Measurements from ENCODE around the gene PIM2.
A peak's percentile ranks its signal among the peaks of the same experiment; 100 is the strongest.

The PIM2 gene

DNA sequence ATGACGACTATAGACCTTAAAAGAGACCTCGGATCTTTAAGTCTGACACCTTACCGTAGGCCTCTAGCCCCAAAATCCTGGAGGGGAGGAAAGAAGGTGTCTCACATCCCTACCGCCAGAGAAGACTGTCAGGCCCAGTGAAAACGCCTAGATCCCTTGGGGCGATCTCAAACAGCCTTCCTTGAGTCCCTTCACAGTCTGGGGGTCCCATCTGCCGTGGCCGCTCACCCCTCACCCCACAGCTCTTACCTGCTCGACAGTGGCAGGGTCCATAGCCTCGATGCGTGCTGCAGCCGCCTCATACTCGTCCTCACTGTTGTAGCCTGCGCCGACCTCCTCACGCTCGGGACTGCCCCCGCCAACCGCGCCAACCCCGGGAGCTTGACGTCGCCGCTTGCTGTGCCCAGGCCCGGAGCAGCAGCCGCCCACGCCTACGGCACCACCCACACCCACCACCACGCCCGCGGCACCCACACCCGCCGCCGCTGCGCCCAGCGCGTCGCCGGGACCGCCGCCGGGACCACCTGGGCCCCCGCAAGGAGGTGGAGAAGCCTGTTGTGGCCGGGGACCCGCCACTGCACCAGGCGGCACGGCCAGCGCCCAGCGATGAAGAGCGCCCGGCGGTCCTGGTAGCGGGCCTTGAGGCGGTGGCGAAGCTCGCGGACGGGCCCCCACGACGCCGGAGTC is 38.0 kb upstream of the PIM2 start:
- Histone ChIP-seq H3K4me1 (ENCODE audit: control insufficient read depth, insufficient read depth, low read length) (peaks cover 9% of the 10 kb centered on the region; the same call in 1 of the 2 replicates), H3K27ac (ENCODE audit: low read depth, low read length) (peak overlapping the region; percentile 80; the same call in 1 of the 2 replicates)

GRCh38 chrX:48948589-48948988 is 29.8 kb upstream of the PIM2 start:
- H3K27me3 ChIP-seq (ENCODE audit: control insufficient read depth, insufficient read depth, low read length), result no peaks in the 10 kb centered on the region
- H3K4me1 ChIP-seq (ENCODE audit: control insufficient read depth, insufficient read depth, low read length), result no peaks in the 10 kb centered on the region
- H3K4me3 ChIP-seq (ENCODE audit: low read depth, low read length), result no peak overlapping the region
- no peak overlapping the region for H3K9ac ChIP-seq (ENCODE audit: low read length)
- no peak overlapping the region for H3K27ac ChIP-seq (ENCODE audit: low read depth, low read length)
- peaks cover 10% of the 10 kb centered on the region; the same call in 1 of the 2 replicates for H3K9me3 ChIP-seq (ENCODE audit: control insufficient read depth, insufficient read depth, low read depth, low read length)
- peaks cover 24% of the 10 kb centered on the region for H3K36me3 ChIP-seq (ENCODE audit: control insufficient read depth, insufficient read depth, low read length)

More for the DNA sequence above, 38.0 kb upstream of the PIM2 start:
- peak overlapping the region; percentile 84 for H3K4me3 ChIP-seq (ENCODE audit: low read depth, low read length)
- H3K9ac ChIP-seq (ENCODE audit: low read length), result peak overlapping the region; percentile 96
- no peaks in the 10 kb centered on the region for H3K27me3 ChIP-seq (ENCODE audit: control insufficient read depth, insufficient read depth, low read length)
- peaks cover 18% of the 10 kb centered on the region; the same call in 1 of the 2 replicates for H3K9me3 ChIP-seq (ENCODE audit: control insufficient read depth, insufficient read depth, low read depth, low read length)
- peaks cover 34% of the 10 kb centered on the region for H3K36me3 ChIP-seq (ENCODE audit: control insufficient read depth, insufficient read depth, low read length)

DNA sequence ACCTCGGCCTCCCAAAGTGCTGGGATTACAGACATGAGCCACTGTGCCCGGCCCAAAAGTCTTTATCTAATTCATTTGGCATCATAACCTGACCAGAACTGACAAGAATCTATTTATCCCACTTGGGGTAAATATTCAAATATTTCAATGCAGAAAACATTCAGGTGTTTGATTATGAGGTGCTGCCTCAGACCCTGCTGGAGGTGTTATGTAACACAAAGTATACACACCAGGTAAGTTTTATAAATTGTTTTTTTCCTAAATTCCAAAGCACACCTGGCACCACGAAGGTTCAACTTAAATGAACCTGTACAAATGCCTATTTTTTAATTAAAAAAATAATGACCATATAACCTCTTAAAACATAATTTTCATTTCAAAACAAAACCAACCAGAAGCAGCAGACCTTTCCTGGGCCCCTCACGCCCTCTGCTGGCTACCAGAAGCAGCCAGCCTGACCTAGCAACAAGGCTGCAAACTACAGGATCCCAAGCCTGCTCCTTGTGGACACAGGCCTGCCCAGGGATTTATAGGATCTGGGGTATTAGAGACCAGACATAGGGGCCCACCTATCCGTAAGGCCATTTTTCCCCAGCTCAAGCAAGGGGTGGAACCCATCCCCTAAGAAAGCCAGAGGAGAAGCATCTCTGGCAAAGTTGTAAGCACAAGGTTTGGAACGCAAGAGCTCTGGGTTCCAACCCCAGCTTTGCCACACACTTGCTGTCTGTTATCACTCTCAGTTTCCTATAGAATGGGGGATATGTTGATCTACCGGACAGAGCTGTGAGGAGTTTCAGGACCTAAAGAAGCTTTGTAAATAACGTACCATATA is 26.9 kb upstream of the PIM2 start:
- H3K36me3 ChIP-seq (ENCODE audit: control insufficient read depth, insufficient read depth, low read length), result peaks cover 27% of the 10 kb centered on the region
- no peak overlapping the region for H3K4me3 ChIP-seq (ENCODE audit: low read depth, low read length)
- H3K27ac ChIP-seq (ENCODE audit: low read depth, low read length), result no peak overlapping the region
- H3K9ac ChIP-seq (ENCODE audit: low read length), result no peak overlapping the region
- no peaks in the 10 kb centered on the region for H3K27me3 ChIP-seq (ENCODE audit: control insufficient read depth, insufficient read depth, low read length)
- H3K9me3 ChIP-seq (ENCODE audit: control insufficient read depth, insufficient read depth, low read depth, low read length), result peaks cover 10% of the 10 kb centered on the region; the same call in 1 of the 2 replicates
- H3K4me1 ChIP-seq (ENCODE audit: control insufficient read depth, insufficient read depth, low read length), result peaks cover 9% of the 10 kb centered on the region; the same call in 1 of the 2 replicates

DNA sequence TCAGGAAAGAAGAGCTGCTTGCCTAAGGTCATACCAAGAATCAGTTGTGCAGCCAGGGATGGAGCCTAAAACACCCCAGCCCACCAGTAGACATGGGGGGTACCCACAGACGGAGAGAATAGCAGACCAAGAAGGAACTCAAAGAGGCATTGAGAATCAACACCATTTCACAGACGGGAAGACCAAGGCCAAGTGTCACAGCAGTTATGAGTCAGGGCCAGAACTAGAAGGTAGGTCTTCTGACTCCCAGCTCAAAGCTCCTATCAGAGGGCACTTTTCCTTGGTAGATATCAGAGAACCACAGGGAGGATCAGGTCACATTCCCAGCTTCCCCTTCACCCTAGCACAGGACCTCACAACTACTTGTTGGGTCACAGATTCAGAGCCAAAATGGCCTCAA is 24.1 kb upstream of the PIM2 start:
- peaks cover 5% of the 10 kb centered on the region; the same call in 1 of the 2 replicates for H3K9me3 ChIP-seq (ENCODE audit: control insufficient read depth, insufficient read depth, low read depth, low read length)
- no peak overlapping the region for H3K4me3 ChIP-seq (ENCODE audit: low read depth, low read length)
- H3K4me1 ChIP-seq (ENCODE audit: control insufficient read depth, insufficient read depth, low read length), result peaks cover 13% of the 10 kb centered on the region; the same call in 1 of the 2 replicates
- no peak overlapping the region for H3K9ac ChIP-seq (ENCODE audit: low read length)
- no peaks in the 10 kb centered on the region for H3K27me3 ChIP-seq (ENCODE audit: control insufficient read depth, insufficient read depth, low read length)
- no peak overlapping the region for H3K27ac ChIP-seq (ENCODE audit: low read depth, low read length)
- H3K36me3 ChIP-seq (ENCODE audit: control insufficient read depth, insufficient read depth, low read length), result peaks cover 44% of the 10 kb centered on the region

DNA sequence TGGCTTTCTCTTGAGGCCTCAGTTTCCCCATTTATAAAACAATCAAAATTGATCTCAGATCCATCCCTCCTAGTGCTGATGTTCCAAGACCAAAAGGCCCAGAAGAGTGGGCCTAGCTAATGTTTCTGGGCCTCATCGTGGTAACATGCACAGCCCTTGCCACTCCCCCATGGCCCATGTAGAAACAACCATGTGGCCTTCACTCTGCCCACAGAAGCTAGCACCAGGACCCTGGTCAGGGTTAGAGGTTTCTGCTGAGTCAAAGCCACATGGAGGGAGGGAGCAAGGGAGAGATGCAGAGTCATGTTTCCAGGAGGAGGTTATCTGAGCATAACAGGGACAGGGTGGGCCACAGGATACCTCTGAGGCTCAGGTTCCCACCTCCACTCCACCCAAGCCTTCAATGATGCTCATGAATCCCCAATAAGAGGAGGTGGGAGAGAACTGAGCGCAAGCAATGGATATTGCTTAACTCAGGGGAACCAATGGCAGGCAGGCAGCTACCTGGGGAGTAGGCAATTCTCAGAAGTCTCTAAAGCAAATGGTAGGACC is 21.7 kb upstream of the PIM2 start:
- Histone ChIP-seq H3K9me3 (ENCODE audit: control insufficient read depth, insufficient read depth, low read depth, low read length) (no peaks in the 10 kb centered on the region; the same call in 1 of the 2 replicates), H3K9ac (ENCODE audit: low read length) (no peak overlapping the region), H3K27me3 (ENCODE audit: control insufficient read depth, insufficient read depth, low read length) (no peaks in the 10 kb centered on the region), H3K27ac (ENCODE audit: low read depth, low read length) (no peak overlapping the region), H3K4me1 (ENCODE audit: control insufficient read depth, insufficient read depth, low read length) (peaks cover 32% of the 10 kb centered on the region), H3K4me3 (ENCODE audit: low read depth, low read length) (no peak overlapping the region), H3K36me3 (ENCODE audit: control insufficient read depth, insufficient read depth, low read length) (peaks cover 51% of the 10 kb centered on the region)

GRCh38 chrX:48939524-48940228 is 20.9 kb upstream of the PIM2 start:
- Histone ChIP-seq H3K27ac (ENCODE audit: low read depth, low read length) (no peak overlapping the region), H3K9me3 (ENCODE audit: control insufficient read depth, insufficient read depth, low read depth, low read length) (no peaks in the 10 kb centered on the region; the same call in 1 of the 2 replicates), H3K4me1 (ENCODE audit: control insufficient read depth, insufficient read depth, low read length) (peaks cover 32% of the 10 kb centered on the region), H3K9ac (ENCODE audit: low read length) (no peak overlapping the region), H3K36me3 (ENCODE audit: control insufficient read depth, insufficient read depth, low read length) (peaks cover 59% of the 10 kb centered on the region), H3K4me3 (ENCODE audit: low read depth, low read length) (no peak overlapping the region), H3K27me3 (ENCODE audit: control insufficient read depth, insufficient read depth, low read length) (no peaks in the 10 kb centered on the region)

- Histone ChIP-seq H3K9ac (ENCODE audit: low read length) (no peak overlapping the region), H3K4me3 (ENCODE audit: low read depth, low read length) (no peak overlapping the region), H3K36me3 (ENCODE audit: control insufficient read depth, insufficient read depth, low read length) (peaks cover 60% of the 10 kb centered on the region)
These were observed 20.0 kb upstream of the PIM2 start for GRCh38 chrX:48938721-48939425.

DNA sequence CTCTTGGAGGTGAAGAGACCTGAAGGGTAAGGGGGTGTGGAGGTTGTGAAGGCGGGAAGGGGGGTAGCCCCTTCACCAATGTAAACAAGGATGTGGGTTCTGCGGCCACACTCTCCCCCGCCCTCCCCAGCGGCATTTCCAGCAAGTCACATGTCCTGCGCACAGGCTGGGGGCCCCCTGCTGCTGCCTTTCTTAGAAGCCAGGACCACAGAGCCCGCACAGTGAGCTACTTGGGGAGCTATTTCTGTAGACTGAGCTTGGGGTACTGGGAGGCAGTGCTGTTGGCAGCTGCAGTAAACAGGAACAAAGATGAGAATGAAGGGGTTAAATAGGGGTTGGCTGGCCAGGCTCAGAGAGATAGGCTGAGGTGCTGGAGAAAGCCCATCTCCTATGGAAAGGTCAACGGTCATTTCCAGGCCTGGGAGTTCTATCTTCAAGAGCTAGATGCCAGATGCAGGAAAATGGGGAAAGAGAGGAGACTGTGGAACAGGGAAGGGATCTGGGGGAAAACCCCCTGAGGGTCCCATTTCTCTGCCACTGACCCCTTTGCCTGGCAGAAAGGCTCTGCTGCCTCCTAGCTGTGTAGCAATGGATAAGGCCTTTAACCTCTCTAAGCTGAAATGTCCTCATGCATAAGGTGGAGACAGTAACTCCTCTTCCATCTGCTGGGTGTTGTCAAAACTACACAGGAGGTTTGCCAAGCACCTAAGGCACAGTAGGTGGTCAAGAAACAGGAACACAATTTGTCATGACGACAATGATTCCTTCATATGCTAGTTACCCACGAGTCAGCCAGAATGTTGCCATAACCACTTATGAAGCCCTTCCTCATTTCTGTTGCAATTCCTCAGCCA is 18.5 kb upstream of the PIM2 start:
- Histone ChIP-seq H3K9ac (ENCODE audit: low read length) (peak overlapping the region; percentile 24), H3K27ac (ENCODE audit: low read depth, low read length) (peak overlapping the region; percentile 56), H3K4me1 (ENCODE audit: control insufficient read depth, insufficient read depth, low read length) (peaks cover 32% of the 10 kb centered on the region)

More at GRCh38 chrX:48938721-48939425, 20.0 kb upstream of the PIM2 start:
- Histone ChIP-seq H3K4me1 (ENCODE audit: control insufficient read depth, insufficient read depth, low read length) (peaks cover 32% of the 10 kb centered on the region), H3K9me3 (ENCODE audit: control insufficient read depth, insufficient read depth, low read depth, low read length) (peaks cover 2% of the 10 kb centered on the region; the same call in 1 of the 2 replicates), H3K27me3 (ENCODE audit: control insufficient read depth, insufficient read depth, low read length) (no peaks in the 10 kb centered on the region), H3K27ac (ENCODE audit: low read depth, low read length) (no peak overlapping the region)

GRCh38 chrX:48936429-48937053 is 17.7 kb upstream of the PIM2 start:
- H3K4me3 ChIP-seq (ENCODE audit: low read depth, low read length), result peak overlapping the region; percentile 8; the same call in 1 of the 2 replicates
- H3K36me3 ChIP-seq (ENCODE audit: control insufficient read depth, insufficient read depth, low read length), result peaks cover 56% of the 10 kb centered on the region
- H3K4me1 ChIP-seq (ENCODE audit: control insufficient read depth, insufficient read depth, low read length), result peaks cover 27% of the 10 kb centered on the region
- peak overlapping the region; percentile 56 for H3K27ac ChIP-seq (ENCODE audit: low read depth, low read length)
- H3K9ac ChIP-seq (ENCODE audit: low read length), result peak overlapping the region; percentile 24
- H3K27me3 ChIP-seq (ENCODE audit: control insufficient read depth, insufficient read depth, low read length), result no peaks in the 10 kb centered on the region
- peaks cover 4% of the 10 kb centered on the region; the same call in 1 of the 2 replicates for H3K9me3 ChIP-seq (ENCODE audit: control insufficient read depth, insufficient read depth, low read depth, low read length)

More for the DNA sequence above, 18.5 kb upstream of the PIM2 start:
- Histone ChIP-seq H3K27me3 (ENCODE audit: control insufficient read depth, insufficient read depth, low read length) (no peaks in the 10 kb centered on the region), H3K9me3 (ENCODE audit: control insufficient read depth, insufficient read depth, low read depth, low read length) (peaks cover 4% of the 10 kb centered on the region; the same call in 1 of the 2 replicates), H3K4me3 (ENCODE audit: low read depth, low read length) (peak overlapping the region; percentile 8; the same call in 1 of the 2 replicates), H3K36me3 (ENCODE audit: control insufficient read depth, insufficient read depth, low read length) (peaks cover 59% of the 10 kb centered on the region)

All from HUES6 (cell line).